ENCODE data around the gene LYAR. TPM values are rescaled to one million over a fixed set of nuclear protein-coding genes. Genes with fewer than 3 reads are reported as not detected.

LYAR gene
- total RNA-seq, 1 experiment from 2014 or later, result 29.8 TPM

GRCh38 chr4:4326166-4326565 lies 36.2 kb upstream of the LYAR start:
- POLR2A ChIA-PET, result no interaction called here
- CTCF ChIA-PET, result no interaction called here
- Histone ChIP-seq H3K36me3 (ENCODE audit: control insufficient read depth, insufficient read depth, low read length) (no peaks in the 10 kb centered on the region), H3K9me3 (no peaks in the 10 kb centered on the region), H3K27me3 (replicated peaks; ENCODE audit: control insufficient read depth, insufficient read depth, low read length) (no peaks in the 10 kb centered on the region), H3K4me1 (peaks cover 9% of the 10 kb centered on the region), H3K4me3 (ENCODE audit: low read depth, low read length) (no peak overlapping the region)
- Mint-ChIP-seq H3K27ac (ENCODE audit: unreplicated experiment) (no peak overlapping the region), H3K4me1 (ENCODE audit: low read depth, unreplicated experiment) (peaks cover 17% of the 10 kb centered on the region), H3K4me3 (ENCODE audit: unreplicated experiment) (no peak overlapping the region), H3K36me3 (ENCODE audit: insufficient read depth, unreplicated experiment) (peaks cover 7% of the 10 kb centered on the region), H3K27me3 (ENCODE audit: insufficient read depth, unreplicated experiment) (no peaks in the 10 kb centered on the region), H3K9me3 (ENCODE audit: unreplicated experiment) (no peaks in the 10 kb centered on the region)
- DNase-seq, result no peak
- no TSS peak for BruUV-seq (replicated peaks)
- no peak for TF ChIP-seq CTCF (IDR thresholded peaks at IDR 0.05; ENCODE audit: insufficient read depth in 1 of 2, low read depth in 1 of 2, low read length in 1 of 2, severe bottlenecking in 1 of 2, unreplicated experiment in 1 of 2)
- intact Hi-C loops (cut with micrococcal nuclease; ENCODE audit: unreplicated experiment), result no loop called here

- intact Hi-C loops (cut with micrococcal nuclease; ENCODE audit: unreplicated experiment), result no loop called here
- no peak for DNase-seq
These were observed 35.4 kb upstream of the LYAR start for GRCh38 chr4:4325321-4325720.

GRCh38 chr4:4323705-4324534 lies 34.0 kb upstream of the LYAR start:
- H3K9me3 Mint-ChIP-seq (ENCODE audit: unreplicated experiment), result no peaks in the 10 kb centered on the region
- H3K36me3 Mint-ChIP-seq (ENCODE audit: insufficient read depth, unreplicated experiment), result peaks cover 7% of the 10 kb centered on the region
- H3K4me3 Mint-ChIP-seq (ENCODE audit: unreplicated experiment), result peak overlapping the region; percentile 44
- no peaks in the 10 kb centered on the region for H3K27me3 Mint-ChIP-seq (ENCODE audit: insufficient read depth, unreplicated experiment)
- ChIA-PET CTCF (interaction anchor here (1.2 kb wide), 1 partner anchor 14 kb away, joined by 5 read pairs; no protein-coding TSS in a partner anchor), POLR2A (interaction anchor here (0.6 to 0.7 kb wide), 2 partner anchors 76 to 489 kb away, joined by 3 to 5 read pairs; partner anchors contain the start of gene TMEM128)
- H3K4me1 ChIP-seq, result peaks cover 9% of the 10 kb centered on the region
- H3K27ac Mint-ChIP-seq (ENCODE audit: unreplicated experiment), result peak overlapping the region; percentile 81
- peaks cover 17% of the 10 kb centered on the region for H3K4me1 Mint-ChIP-seq (ENCODE audit: low read depth, unreplicated experiment)
- peak; percentile 16 to 42 for DNase-seq
- H3K4me3 ChIP-seq (ENCODE audit: low read depth, low read length), result no peak overlapping the region
- intact Hi-C loops (cut with micrococcal nuclease; ENCODE audit: unreplicated experiment), result no loop called here
- no peaks in the 10 kb centered on the region for H3K27me3 ChIP-seq (replicated peaks; ENCODE audit: control insufficient read depth, insufficient read depth, low read length)
- H3K9me3 ChIP-seq, result no peaks in the 10 kb centered on the region
- no TSS peak for BruUV-seq (replicated peaks)
- no peaks in the 10 kb centered on the region for H3K36me3 ChIP-seq (ENCODE audit: control insufficient read depth, insufficient read depth, low read length)
- no peak for TF ChIP-seq CTCF (IDR thresholded peaks at IDR 0.05; ENCODE audit: insufficient read depth in 1 of 2, low read depth in 1 of 2, low read length in 1 of 2, severe bottlenecking in 1 of 2, unreplicated experiment in 1 of 2)

More at GRCh38 chr4:4325321-4325720, 35.4 kb upstream of the LYAR start:
- Mint-ChIP-seq H3K9me3 (ENCODE audit: unreplicated experiment) (no peaks in the 10 kb centered on the region), H3K27me3 (ENCODE audit: insufficient read depth, unreplicated experiment) (no peaks in the 10 kb centered on the region), H3K36me3 (ENCODE audit: insufficient read depth, unreplicated experiment) (peaks cover 7% of the 10 kb centered on the region), H3K4me3 (ENCODE audit: unreplicated experiment) (no peak overlapping the region), H3K27ac (ENCODE audit: unreplicated experiment) (no peak overlapping the region), H3K4me1 (ENCODE audit: low read depth, unreplicated experiment) (peaks cover 17% of the 10 kb centered on the region)
- no peak for TF ChIP-seq CTCF (IDR thresholded peaks at IDR 0.05; ENCODE audit: insufficient read depth in 1 of 2, low read depth in 1 of 2, low read length in 1 of 2, severe bottlenecking in 1 of 2, unreplicated experiment in 1 of 2)
- no TSS peak for BruUV-seq (replicated peaks)
- Histone ChIP-seq H3K4me3 (ENCODE audit: low read depth, low read length) (no peak overlapping the region), H3K27me3 (replicated peaks; ENCODE audit: control insufficient read depth, insufficient read depth, low read length) (no peaks in the 10 kb centered on the region), H3K4me1 (peaks cover 9% of the 10 kb centered on the region), H3K9me3 (no peaks in the 10 kb centered on the region), H3K36me3 (ENCODE audit: control insufficient read depth, insufficient read depth, low read length) (no peaks in the 10 kb centered on the region)
- ChIA-PET POLR2A (no interaction called here), CTCF (no interaction called here)

All from Caco-2 (cell line).